HepG2 (cell line): ENCODE measurements around the gene TRIM23. TPM values are rescaled to one million over a fixed set of nuclear protein-coding genes. Genes with fewer than 3 reads are reported as not detected.

Experiments used
- CCAR2 ChIP-seq: fragments of 200-400 bp; formaldehyde crosslinking; optimal IDR thresholded peaks from 2 replicates; pipeline ENCODE3; 2018; ENCODE audit warnings: low read depth, mild to moderate bottlenecking, low read length, moderate library complexity
- CREBL2 ChIP-seq: sonication (generic); formaldehyde crosslinking; IDR thresholded peaks from 2 replicates; pipeline ENCODE4 v1.8.1; 2023; ENCODE audit warnings: missing genetic modification reagents, mild to moderate bottlenecking, borderline replicate concordance
- DMAP1 ChIP-seq: IDR thresholded peaks from 2 replicates; pipeline ENCODE4 v1.6.1; 2016
- E2F1 ChIP-seq: sonication (generic); formaldehyde crosslinking; IDR thresholded peaks from 2 replicates; pipeline ENCODE4 v1.5.0; 2020; ENCODE audit warnings: missing genetic modification reagents
- EHMT2 ChIP-seq: fragments of 200-600 bp; sonication (generic); IDR thresholded peaks from 2 replicates; pipeline ENCODE4 v1.7.0; 2017; ENCODE audit warnings: antibody characterized with exemption, low read depth, low read length, borderline replicate concordance
- HBP1 ChIP-seq: IDR thresholded peaks from 2 replicates; pipeline ENCODE4 v1.6.1; 2016; ENCODE audit warnings: low read depth, control low read depth
- HNRNPLL ChIP-seq: fragments of 200-400 bp; formaldehyde crosslinking; IDR thresholded peaks from 2 replicates; pipeline ENCODE4 v1.6.1; 2017; ENCODE audit warnings: mild to moderate bottlenecking, low read depth, low read length; ENCODE audit not compliant: poor library complexity, severe bottlenecking
- JUND ChIP-seq: sonication (generic); formaldehyde crosslinking; IDR thresholded peaks from 2 replicates; pipeline ENCODE4 v1.8.0; 2022; ENCODE audit warnings: mild to moderate bottlenecking, missing genetic modification reagents
- KDM6A ChIP-seq: IDR thresholded peaks from 2 replicates; pipeline ENCODE4 v1.6.1; 2016; ENCODE audit warnings: low read depth
- KLF16 ChIP-seq, 2 experiments: sonication (generic) in 1 of 2; formaldehyde crosslinking in 1 of 2; IDR thresholded peaks; 2 replicates each; pipeline versions ENCODE4 v1.6.1 to v1.8.0; 2016 to 2023; ENCODE audit warnings: missing genetic modification reagents in 2 of 2, missing compliant biosample characterization in 1 of 2
- MTF2 ChIP-seq: sonication (generic); formaldehyde crosslinking; IDR thresholded peaks from 2 replicates; pipeline ENCODE4 v1.5.0; 2020; ENCODE audit warnings: missing genetic modification reagents, borderline replicate concordance
- NAIF1 ChIP-seq: sonication (generic); formaldehyde crosslinking; IDR thresholded peaks from 2 replicates; pipeline ENCODE4 v1.5.0; 2020; ENCODE audit warnings: mild to moderate bottlenecking, missing genetic modification reagents, borderline replicate concordance
- NFIC ChIP-seq: IDR thresholded peaks from 2 replicates; pipeline ENCODE4 v1.6.1; 2012; ENCODE audit warnings: mild to moderate bottlenecking, low read length, inconsistent platforms
- POLR2AphosphoS5 ChIP-seq: IDR thresholded peaks from 2 replicates; pipeline ENCODE4 v1.6.1; 2012; ENCODE audit warnings: low read depth, low read length
- RBFOX2 ChIP-seq: fragments of 200-400 bp; formaldehyde crosslinking; IDR thresholded peaks from 2 replicates; pipeline ENCODE4 v1.6.1; 2017; ENCODE audit warnings: low read depth, mild to moderate bottlenecking, low read length
- SRF ChIP-seq: IDR thresholded peaks from 2 replicates; pipeline ENCODE4 v1.6.1; 2011; ENCODE audit warnings: mild to moderate bottlenecking, low read depth, low read length, moderate library complexity
- SRSF1 ChIP-seq: fragments of 200-400 bp; formaldehyde crosslinking; optimal IDR thresholded peaks from 2 replicates; pipeline ENCODE3; 2017; ENCODE audit warnings: mild to moderate bottlenecking, low read depth, low read length, moderate library complexity
- TBX2 ChIP-seq: sonication (generic); formaldehyde crosslinking; IDR thresholded peaks from 2 replicates; pipeline ENCODE4 v1.5.0; 2020; ENCODE audit warnings: missing genetic modification reagents, mild to moderate bottlenecking, borderline replicate concordance
- TCF12 ChIP-seq, 2 experiments: fragments of 450-650 bp in 1 of 2; sonication (generic) in 1 of 2; formaldehyde crosslinking in 1 of 2; IDR thresholded peaks; 2 replicates each; pipeline versions ENCODE4 v1.6.1 to v1.8.0; 2017 to 2022; ENCODE audit warnings: antibody characterized with exemption in 1 of 2, mild to moderate bottlenecking in 1 of 2, missing genetic modification reagents in 1 of 2, moderate library complexity in 1 of 2
- TEAD3 ChIP-seq: optimal IDR thresholded peaks from 2 replicates; pipeline ENCODE3; 2016; ENCODE audit warnings: borderline replicate concordance
- ZFP82 ChIP-seq: sonication (generic); formaldehyde crosslinking; IDR thresholded peaks from 2 replicates; pipeline ENCODE4 v1.5.1; 2020; ENCODE audit warnings: mild to moderate bottlenecking, missing genetic modification reagents, borderline replicate concordance
- ZFY ChIP-seq: sonication (generic); formaldehyde crosslinking; IDR thresholded peaks from 2 replicates; pipeline ENCODE4 v1.4.0; 2020; ENCODE audit warnings: missing genetic modification reagents
- ZNF264 ChIP-seq: sonication (generic); formaldehyde crosslinking; IDR thresholded peaks from 2 replicates; pipeline ENCODE4 v1.4.0; 2020; ENCODE audit warnings: missing genetic modification reagents
- ZNF282 ChIP-seq: fragments of 450-650 bp; IDR thresholded peaks from 2 replicates; pipeline ENCODE4 v1.6.1; 2018; ENCODE audit not compliant: partially characterized antibody
- ZNF33B ChIP-seq: sonication (generic); formaldehyde crosslinking; IDR thresholded peaks from 2 replicates; pipeline ENCODE4 v1.5.1; 2020; ENCODE audit warnings: mild to moderate bottlenecking, missing genetic modification reagents
- ZNF549 ChIP-seq: sonication (generic); formaldehyde crosslinking; IDR thresholded peaks from 2 replicates; pipeline ENCODE4 v1.5.0; 2020; ENCODE audit warnings: missing genetic modification reagents
- ZNF737 ChIP-seq: sonication (generic); formaldehyde crosslinking; IDR thresholded peaks from 2 replicates; pipeline ENCODE4 v1.5.0; 2020; ENCODE audit warnings: missing genetic modification reagents, mild to moderate bottlenecking, borderline replicate concordance
- ZNF816 ChIP-seq: sonication (generic); formaldehyde crosslinking; IDR thresholded peaks from 2 replicates; pipeline ENCODE4 v1.8.0; 2022; ENCODE audit warnings: missing genetic modification reagents, mild to moderate bottlenecking, borderline replicate concordance
- polyA plus RNA-seq, 8 experiments: library from polyadenylated mRNA; depleted of rRNA in 3 of 8; stranded (reverse) in 7 of 8; unstranded in 1 of 8; fragments of >200 nt; fragmentation: Illumina TruSeq in 4 of 8; extraction: Trizol in 4 of 8; gene quantifications; 2 replicates each; pipeline versions ENCODE4 v1.2.1 to v1.2.3, GENCODE V29; 2011 to 2016; ENCODE audit warnings: low read depth in 4 of 8, missing spikeins in 1 of 8, mixed read lengths in 1 of 8; ENCODE audit not compliant: insufficient read depth in 1 of 8
- total RNA-seq, 5 experiments: library from RNA; depleted of rRNA; stranded (reverse); fragments of >200 nt; fragmentation: Illumina TruSeq; extraction: Trizol; gene quantifications; 2 replicates each; pipeline ENCODE4 v1.2.3, GENCODE V29; 2016; ENCODE audit warnings: low read depth in 1 of 5

The TRIM23 gene
- total and polyA plus RNA-seq, 2 of the 13 experiments (the other 11 are each of a cell fraction or from before 2014, with no cell fraction given) = 4.6 to 11.4 TPM

GRCh38 chr5:65562731-65563701, 61.1 kb downstream of the TRIM23 start, which contains the start of the genes CENPK and PPWD1 (continued):
- TF ChIP-seq ZNF737 (CRISPR knock-in tag) (no peak), KLF16 (CRISPR knock-in tag; IDR thresholded peaks at IDR 0.05) (peak in 1 of 2 experiments; percentile 89; a peak in 2 of 4 replicates), ZFP82 (CRISPR knock-in tag) (no peak), ZNF264 (CRISPR knock-in tag) (peak; percentile 45), ZNF549 (CRISPR knock-in tag) (no peak), TEAD3 (CRISPR knock-in tag) (peak; percentile 22), ZNF816 (no peak; the same call in 1 of the 2 replicates), ZNF33B (CRISPR knock-in tag) (peak; percentile 81; the same call in 1 of the 2 replicates), CREBL2 (no peak), POLR2AphosphoS5 (peak; percentile 89), JUND (CRISPR knock-in tag) (peak; percentile 60; the same call in 1 of the 2 replicates), HNRNPLL (peak; percentile 97), RBFOX2 (peak; percentile 63), E2F1 (peak; percentile 98), ZFY (CRISPR knock-in tag) (peak; percentile 62), TBX2 (CRISPR knock-in tag) (peak; percentile 80), ZNF282 (no peak), HBP1 (CRISPR knock-in tag) (peak; percentile 78; the same call in 1 of the 2 replicates), NFIC (no peak), NAIF1 (peak; percentile 92), KDM6A (no peak), DMAP1 (no peak; the same call in 1 of the 2 replicates), SRSF1 (peak; percentile 52), CCAR2 (no peak), MTF2 (CRISPR knock-in tag) (no peak), TCF12 (IDR thresholded peaks at IDR 0.05) (no peak), TCF12 (CRISPR knock-in tag; IDR thresholded peaks at IDR 0.05) (no peak), SRF (no peak), EHMT2 (no peak; the same call in 1 of the 2 replicates)
